Activated CD8-positive, alpha-beta T cell treated with anti-CD3 and anti-CD28 coated beads, Interleukin-2, amount 10 ng/mL, durations not matched to agents 7 days and 5 days (primary cell): ENCODE data around the gene CYP26C1. TPM values are rescaled to one million over a fixed set of nuclear protein-coding genes. Genes with fewer than 3 reads are reported as not detected.
"Not testable (repeated sequence)": the region's sequence is repeated elsewhere in the genome, so short reads cannot be mapped to it uniquely, and the experiment has no call there.

Experiments used
- ATAC-seq: fragments of 150-1000 bp; cut with Tn5 transposase; one replicate; pipeline ENCODE4 v1.10.0; 2021; ENCODE audit warnings: moderate library complexity
- CTCF ChIA-PET: fragments of 350-600 bp; sonication (Branson Sonifier 250); formaldehyde crosslinking; loops from one replicate; lab custom pipeline; 2021; ENCODE audit warnings: antibody characterized with exemption; lab: Charles Lee
- POLR2A ChIA-PET: fragments of 350-600 bp; sonication (Branson Sonifier 250); formaldehyde crosslinking; loops from one replicate; lab custom pipeline; 2021; ENCODE audit warnings: antibody characterized with exemption; lab: Charles Lee
- DNase-seq: peaks from one replicate; pipeline ENCODE4 v3.0.0-alpha.2; 2020
- H3K27ac Mint-ChIP-seq: one replicate; pipeline ENCODE4 v1.8.0; 2021; ENCODE audit warnings: mild to moderate bottlenecking, mixed read lengths
- H3K27me3 Mint-ChIP-seq: one replicate; pipeline ENCODE4 v1.8.0; 2021; ENCODE audit warnings: low read depth, mixed read lengths
- H3K36me3 Mint-ChIP-seq: one replicate; pipeline ENCODE4 v1.8.0; 2021; ENCODE audit warnings: low read depth, mixed read lengths
- H3K4me1 Mint-ChIP-seq: one replicate; pipeline ENCODE4 v1.8.0; 2021; ENCODE audit warnings: low read depth, mixed read lengths
- H3K4me3 Mint-ChIP-seq: one replicate; pipeline ENCODE4 v1.8.0; 2021; ENCODE audit warnings: mild to moderate bottlenecking, mixed read lengths
- H3K9me3 Mint-ChIP-seq: one replicate; pipeline ENCODE4 v1.8.0; 2022; ENCODE audit warnings: mixed read lengths; ENCODE audit not compliant: insufficient read depth
- total RNA-seq, 2 experiments: library from RNA; stranded (reverse); gene quantifications; one replicate each; pipeline ENCODE4 v1.2.3, GENCODE V29; 2021

Gene CYP26C1
- total RNA-seq, 2 experiments from 2014 or later, result 0.10 to 0.11 TPM

GRCh38 chr10:93085272-93085859 is 24.8 kb downstream of the CYP26C1 start:
- no peaks in the 10 kb centered on the region for H3K9me3 Mint-ChIP-seq
- H3K4me1 Mint-ChIP-seq, result no peaks in the 10 kb centered on the region
- no peak for DNase-seq
- no peak overlapping the region for H3K27ac Mint-ChIP-seq
- peaks cover 22% of the 10 kb centered on the region for H3K27me3 Mint-ChIP-seq
- CTCF ChIA-PET, result no interaction called here
- ATAC-seq, result no peak
- POLR2A ChIA-PET, result no interaction called here
- H3K36me3 Mint-ChIP-seq, result no peaks in the 10 kb centered on the region
- H3K4me3 Mint-ChIP-seq, result no peak overlapping the region

GRCh38 chr10:93086289-93086688 is 25.7 kb downstream of the CYP26C1 start:
- Mint-ChIP-seq H3K9me3 (no peaks in the 10 kb centered on the region), H3K4me3 (no peak overlapping the region), H3K27me3 (peaks cover 21% of the 10 kb centered on the region), H3K36me3 (no peaks in the 10 kb centered on the region), H3K27ac (no peak overlapping the region), H3K4me1 (no peaks in the 10 kb centered on the region)
- CTCF ChIA-PET, result no interaction called here
- POLR2A ChIA-PET, result no interaction called here
- no peak for DNase-seq
- no peak for ATAC-seq

GRCh38 chr10:93087846-93088245 is 27.2 kb downstream of the CYP26C1 start:
- H3K4me1 Mint-ChIP-seq, result no peaks in the 10 kb centered on the region
- peaks cover 16% of the 10 kb centered on the region for H3K27me3 Mint-ChIP-seq
- CTCF ChIA-PET, result interaction anchor here (1.3 kb wide), 1 partner anchor 265 kb away, joined by 3 read pairs; no protein-coding TSS in a partner anchor
- H3K4me3 Mint-ChIP-seq, result no peak overlapping the region
- ATAC-seq (no peak), DNase-seq (no peak)
- POLR2A ChIA-PET, result no interaction called here
- no peaks in the 10 kb centered on the region for H3K36me3 Mint-ChIP-seq
- no peaks in the 10 kb centered on the region for H3K9me3 Mint-ChIP-seq
- H3K27ac Mint-ChIP-seq, result no peak overlapping the region

GRCh38 chr10:93088466-93088865 is 27.9 kb downstream of the CYP26C1 start:
- ChIA-PET CTCF (interaction anchor here (1.3 to 1.6 kb wide), 2 partner anchors 9 to 265 kb away, joined by 3 to 12 read pairs; no protein-coding TSS in a partner anchor), POLR2A (no interaction called here)
- no peaks in the 10 kb centered on the region for H3K36me3 Mint-ChIP-seq
- H3K9me3 Mint-ChIP-seq, result no peaks in the 10 kb centered on the region
- no peaks in the 10 kb centered on the region for H3K4me1 Mint-ChIP-seq
- H3K4me3 Mint-ChIP-seq, result no peak overlapping the region
- H3K27me3 Mint-ChIP-seq, result peaks cover 16% of the 10 kb centered on the region
- no peak for ATAC-seq
- no peak for DNase-seq
- no peak overlapping the region for H3K27ac Mint-ChIP-seq

GRCh38 chr10:93090619-93091018 is 30.0 kb downstream of the CYP26C1 start:
- Mint-ChIP-seq H3K36me3 (no peaks in the 10 kb centered on the region), H3K27me3 (peaks cover 19% of the 10 kb centered on the region), H3K9me3 (no peaks in the 10 kb centered on the region), H3K27ac (no peak overlapping the region), H3K4me1 (no peaks in the 10 kb centered on the region), H3K4me3 (no peak overlapping the region)
- ChIA-PET CTCF (no interaction called here), POLR2A (no interaction called here)
- ATAC-seq (no peak), DNase-seq (no peak)

GRCh38 chr10:93091960-93092359 is 31.4 kb downstream of the CYP26C1 start:
- ATAC-seq, result no peak
- Mint-ChIP-seq H3K27me3 (peaks cover 14% of the 10 kb centered on the region), H3K4me1 (no peaks in the 10 kb centered on the region), H3K4me3 (no peak overlapping the region), H3K36me3 (no peaks in the 10 kb centered on the region), H3K9me3 (no peaks in the 10 kb centered on the region), H3K27ac (no peak overlapping the region)
- DNase-seq, result no peak
- CTCF ChIA-PET, result no interaction called here
- POLR2A ChIA-PET, result no interaction called here

GRCh38 chr10:93095225-93095624 is 34.6 kb downstream of the CYP26C1 start:
- ATAC-seq (no peak), DNase-seq (no peak)
- H3K4me3 Mint-ChIP-seq, result no peak overlapping the region
- no peaks in the 10 kb centered on the region for H3K4me1 Mint-ChIP-seq
- CTCF ChIA-PET, result no interaction called here
- H3K27ac Mint-ChIP-seq, result no peak overlapping the region
- H3K27me3 Mint-ChIP-seq, result peaks cover 3% of the 10 kb centered on the region
- POLR2A ChIA-PET, result no interaction called here
- H3K9me3 Mint-ChIP-seq, result no peaks in the 10 kb centered on the region
- H3K36me3 Mint-ChIP-seq, result no peaks in the 10 kb centered on the region

GRCh38 chr10:93096901-93097300 is 36.3 kb downstream of the CYP26C1 start:
- peaks cover 3% of the 10 kb centered on the region for H3K27me3 Mint-ChIP-seq
- ATAC-seq (no peak), DNase-seq (no peak)
- H3K4me3 Mint-ChIP-seq, result no peak overlapping the region
- CTCF ChIA-PET, result no interaction called here
- no peaks in the 10 kb centered on the region for H3K9me3 Mint-ChIP-seq
- POLR2A ChIA-PET, result no interaction called here
- H3K4me1 Mint-ChIP-seq, result no peaks in the 10 kb centered on the region
- no peaks in the 10 kb centered on the region for H3K36me3 Mint-ChIP-seq
- H3K27ac Mint-ChIP-seq, result no peak overlapping the region

GRCh38 chr10:93097386-93097785 is 36.8 kb downstream of the CYP26C1 start:
- no peaks in the 10 kb centered on the region for H3K4me1 Mint-ChIP-seq
- no peak overlapping the region for H3K27ac Mint-ChIP-seq
- no peak overlapping the region for H3K4me3 Mint-ChIP-seq
- H3K9me3 Mint-ChIP-seq, result no peaks in the 10 kb centered on the region
- peaks cover 3% of the 10 kb centered on the region for H3K27me3 Mint-ChIP-seq
- CTCF ChIA-PET, result no interaction called here
- no peak for DNase-seq
- POLR2A ChIA-PET, result no interaction called here
- H3K36me3 Mint-ChIP-seq, result no peaks in the 10 kb centered on the region
- no peak for ATAC-seq

- DNase-seq, result no peak
- no peaks in the 10 kb centered on the region for H3K36me3 Mint-ChIP-seq
- no peak for ATAC-seq
- ChIA-PET CTCF (interaction anchor here (0.8 kb wide), 2 partner anchors 20 to 256 kb away, joined by 3 to 4 read pairs; no protein-coding TSS in a partner anchor), POLR2A (interaction anchor here (0.6 kb wide), 1 partner anchor 45 kb away, joined by 3 read pairs; no protein-coding TSS in a partner anchor)
- no peak overlapping the region for H3K4me3 Mint-ChIP-seq
- peaks cover 2% of the 10 kb centered on the region for H3K27me3 Mint-ChIP-seq
- H3K27ac Mint-ChIP-seq, result no peak overlapping the region
- H3K9me3 Mint-ChIP-seq, result no peaks in the 10 kb centered on the region
- H3K4me1 Mint-ChIP-seq, result no peaks in the 10 kb centered on the region
These were observed 38.2 kb downstream of the CYP26C1 start for GRCh38 chr10:93098816-93099215.

- H3K36me3 Mint-ChIP-seq, result no peaks in the 10 kb centered on the region
- no peak for DNase-seq
- POLR2A ChIA-PET, result no interaction called here
- H3K4me3 Mint-ChIP-seq, result no peak overlapping the region
- H3K27ac Mint-ChIP-seq, result no peak overlapping the region
- H3K9me3 Mint-ChIP-seq, result no peaks in the 10 kb centered on the region
- no peaks in the 10 kb centered on the region for H3K4me1 Mint-ChIP-seq
- no peaks in the 10 kb centered on the region for H3K27me3 Mint-ChIP-seq
- CTCF ChIA-PET, result no interaction called here
- ATAC-seq, result no peak
These were observed 39.1 kb downstream of the CYP26C1 start for GRCh38 chr10:93099670-93100069.

- H3K27ac Mint-ChIP-seq, H3K4me3 Mint-ChIP-seq, POLR2A ChIA-PET, H3K9me3 Mint-ChIP-seq, H3K36me3 Mint-ChIP-seq, H3K4me1 Mint-ChIP-seq, CTCF ChIA-PET, H3K27me3 Mint-ChIP-seq, ATAC-seq, DNase-seq: not testable (repeated sequence)
These were observed 40.5 kb downstream of the CYP26C1 start for GRCh38 chr10:93101148-93101547.

- ATAC-seq (no peak), DNase-seq (no peak)
- Mint-ChIP-seq H3K36me3 (no peaks in the 10 kb centered on the region), H3K27ac (no peak overlapping the region), H3K27me3 (no peaks in the 10 kb centered on the region), H3K4me3 (no peak overlapping the region), H3K4me1 (no peaks in the 10 kb centered on the region), H3K9me3 (no peaks in the 10 kb centered on the region)
- ChIA-PET CTCF (no interaction called here), POLR2A (no interaction called here)
These were observed 43.4 kb downstream of the CYP26C1 start for GRCh38 chr10:93103953-93104352.
